Kidney capillary endothelial cell (primary cell): Measurements from ENCODE around the gene EGFL7.

ENCODE experiments used
- DNase-seq: peaks from one replicate; pipeline ENCODE4 v3.0.0-alpha.2; 2018; ENCODE audit warnings: low spot score

Gene EGFL7

DNA sequence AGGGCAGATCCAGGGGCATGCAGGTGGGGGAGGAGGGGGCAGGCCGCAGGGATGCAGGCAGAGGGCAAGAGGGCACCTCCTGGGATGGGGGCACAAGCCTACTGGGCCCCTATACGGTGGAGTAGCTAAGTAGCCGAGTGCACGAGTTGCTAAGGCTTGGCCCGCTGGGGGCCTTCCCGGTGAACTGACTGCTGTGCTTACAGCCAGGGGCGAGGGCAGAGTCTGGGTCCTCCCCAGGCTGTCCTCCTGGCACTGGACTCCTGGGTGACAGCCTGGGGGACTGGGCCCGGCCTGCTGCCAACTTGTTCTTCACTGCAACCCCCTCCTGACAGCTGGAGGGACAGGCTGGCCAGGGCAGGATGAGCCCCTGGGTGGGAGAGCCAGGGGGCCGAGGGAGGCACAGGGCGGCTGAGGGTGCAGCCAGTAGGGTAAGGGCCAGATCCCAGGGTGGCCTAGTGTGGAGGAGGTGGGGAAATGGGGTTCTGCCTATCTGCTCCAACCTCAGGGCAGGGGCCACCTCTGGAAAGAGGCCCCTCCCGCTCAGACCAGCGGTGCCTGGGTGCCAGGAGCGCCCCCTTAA, 1.7 kb upstream of the EGFL7 start:
- no peak for DNase-seq

DNA sequence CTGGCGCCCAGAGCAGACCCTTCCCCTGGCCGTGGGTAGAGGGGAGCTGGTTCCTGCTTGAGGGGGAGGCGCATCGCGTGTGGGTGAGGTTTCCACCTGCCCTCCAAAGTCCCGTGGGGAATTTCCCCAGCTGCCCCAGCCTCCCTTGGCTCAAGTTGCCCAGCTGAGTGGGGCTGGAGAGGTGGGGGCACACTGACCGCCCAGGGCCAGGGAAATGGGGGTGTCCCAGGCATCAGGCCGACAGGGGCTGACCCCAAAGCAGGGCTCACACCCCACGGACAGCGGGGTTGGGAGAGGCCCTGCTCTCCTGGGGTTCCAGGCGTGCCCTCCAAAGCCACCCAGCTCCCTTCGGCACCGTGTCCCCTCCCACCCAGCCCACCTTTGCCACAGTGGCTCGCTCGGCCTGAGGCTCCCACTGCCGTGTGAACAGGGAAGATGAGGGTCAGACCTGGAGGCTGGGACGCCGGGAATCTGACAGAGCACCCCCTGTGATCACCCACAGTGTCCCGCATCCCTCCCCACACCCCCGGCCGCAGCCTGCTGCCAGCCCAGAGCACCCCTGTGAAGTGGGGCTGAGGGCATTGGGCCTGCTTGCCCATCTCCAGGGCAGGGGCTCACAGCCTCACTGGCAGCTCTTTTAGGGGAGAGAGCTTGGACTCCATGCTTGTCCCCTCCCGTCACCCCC, 933 bp upstream of the EGFL7 start:
- DNase-seq, result no peak

DNA sequence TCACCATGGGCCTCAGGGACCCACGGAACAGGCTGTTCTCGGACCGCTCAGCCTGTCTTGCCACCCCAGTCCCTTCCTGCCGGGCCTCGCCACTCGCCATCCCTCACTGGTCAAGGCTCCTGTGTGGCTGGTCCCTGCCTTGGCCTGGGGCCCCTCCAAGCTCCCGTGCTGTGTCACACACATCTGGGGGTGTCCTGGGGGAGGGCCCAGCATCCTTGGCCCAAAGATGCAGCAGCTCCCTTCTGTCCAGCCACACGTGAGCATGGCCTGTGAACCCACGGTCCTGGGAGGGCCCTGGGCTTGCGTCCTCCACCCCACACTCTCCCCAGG, 425 bp upstream of the EGFL7 start:
- no peak for DNase-seq

DNA sequence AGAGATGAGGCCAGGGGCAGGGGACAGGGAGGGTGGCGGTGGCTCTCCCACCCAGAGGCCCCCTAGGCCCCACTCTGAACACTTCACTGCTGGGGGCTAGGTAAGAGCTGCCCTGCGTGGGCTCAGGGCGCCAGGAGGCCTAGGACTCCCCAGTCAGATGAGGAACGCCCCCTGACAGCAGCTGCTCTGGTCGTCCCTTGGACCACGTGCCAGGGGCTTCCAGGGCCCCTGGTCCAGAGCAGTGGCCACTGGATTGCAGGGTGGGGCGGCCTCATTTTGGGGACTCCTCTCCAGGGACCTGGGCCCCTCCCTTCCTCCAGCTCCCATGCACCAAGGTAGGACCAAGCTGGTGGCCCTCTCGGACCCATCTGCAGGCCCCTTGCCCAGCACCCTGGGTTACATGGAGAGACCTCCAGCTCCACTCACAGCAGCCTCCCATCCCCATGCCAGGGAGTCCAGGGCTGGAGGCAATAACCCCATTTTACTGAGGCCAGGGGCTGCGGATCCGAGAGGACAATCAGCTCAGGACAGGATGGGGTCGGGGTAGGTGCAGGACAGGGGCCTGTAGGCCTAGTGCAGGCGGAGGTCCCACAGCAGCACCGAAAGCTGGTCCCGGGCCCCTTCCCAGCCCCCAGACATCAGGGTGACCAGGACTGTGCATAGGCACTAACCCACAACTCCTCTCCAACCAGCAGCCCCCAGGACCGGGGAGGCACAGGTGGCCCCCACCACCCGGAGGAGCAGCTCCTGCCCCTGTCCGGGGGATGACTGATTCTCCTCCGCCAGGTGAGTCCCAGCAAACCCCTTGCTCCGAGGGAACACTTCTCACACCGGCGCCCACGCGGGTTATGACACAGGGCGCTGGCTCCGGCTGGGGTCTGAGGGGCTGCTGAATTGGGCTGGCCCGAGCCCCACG, 1.5 kb downstream of the EGFL7 start:
- no peak for DNase-seq

DNA sequence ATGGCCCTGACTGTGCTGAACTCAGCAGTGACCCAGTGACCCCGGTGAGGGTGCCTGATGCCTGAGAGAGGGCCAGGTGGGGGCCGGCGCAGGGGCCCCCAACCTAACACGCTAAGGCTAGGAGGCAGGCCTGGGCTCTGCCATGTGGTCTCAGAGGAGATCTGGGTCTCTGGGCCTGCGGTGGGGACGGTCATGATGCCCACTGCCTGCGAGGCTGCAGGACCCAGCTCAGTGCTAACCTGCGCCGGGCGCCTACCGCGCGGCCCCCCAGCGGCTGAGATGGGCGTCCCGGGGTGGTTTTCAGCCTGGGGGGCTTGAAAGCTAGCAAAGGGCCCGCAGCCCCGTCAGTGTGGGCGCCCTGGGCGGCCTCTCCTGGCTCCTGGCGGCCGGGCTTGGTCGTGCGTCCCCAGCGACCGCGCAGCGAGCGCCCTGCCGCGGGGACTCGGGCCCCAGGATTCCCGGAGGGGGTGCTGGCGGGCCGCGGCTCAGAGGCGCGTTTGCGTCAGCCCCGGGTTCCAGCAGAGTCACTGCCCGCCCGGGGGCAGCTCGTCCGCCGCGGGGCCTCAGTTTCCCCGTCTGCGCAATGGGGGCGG, 2.5 kb downstream of the EGFL7 start:
- no peak for DNase-seq

DNA sequence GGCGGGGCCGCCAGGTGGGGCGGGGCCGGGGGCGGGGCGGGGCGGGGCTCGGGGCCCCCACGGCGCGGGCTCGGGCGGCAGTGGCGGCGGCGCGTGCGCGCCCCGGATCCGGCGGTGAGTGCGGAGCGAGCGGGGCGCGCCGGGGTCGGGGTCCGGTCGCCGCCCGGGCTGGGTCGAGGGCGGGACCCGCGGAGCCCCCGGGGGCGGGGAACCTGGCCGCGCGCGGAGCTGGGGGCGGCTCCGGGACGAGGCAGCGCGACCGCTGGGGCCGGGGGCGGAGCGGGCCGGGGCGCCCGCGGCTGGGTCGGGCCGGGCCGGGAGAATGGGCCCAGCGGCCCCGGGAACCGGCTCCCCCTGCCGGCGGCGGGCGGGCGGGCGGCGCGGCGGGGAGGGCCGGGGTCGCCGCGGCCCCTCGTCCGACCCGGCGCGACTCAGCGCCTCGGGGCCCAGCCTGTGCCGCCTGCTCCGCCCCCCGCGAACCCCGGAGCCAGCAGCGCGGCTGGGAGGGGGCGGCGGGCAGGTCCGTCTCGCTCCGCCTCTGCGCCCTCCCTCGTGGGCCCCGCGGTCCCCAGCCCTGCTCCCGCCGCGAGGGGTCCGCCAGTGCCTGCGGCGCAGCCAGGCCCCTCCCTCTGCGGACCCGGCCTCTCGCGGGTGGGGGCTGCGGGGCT, 3.1 kb downstream of the EGFL7 start:
- no peak for DNase-seq

DNA sequence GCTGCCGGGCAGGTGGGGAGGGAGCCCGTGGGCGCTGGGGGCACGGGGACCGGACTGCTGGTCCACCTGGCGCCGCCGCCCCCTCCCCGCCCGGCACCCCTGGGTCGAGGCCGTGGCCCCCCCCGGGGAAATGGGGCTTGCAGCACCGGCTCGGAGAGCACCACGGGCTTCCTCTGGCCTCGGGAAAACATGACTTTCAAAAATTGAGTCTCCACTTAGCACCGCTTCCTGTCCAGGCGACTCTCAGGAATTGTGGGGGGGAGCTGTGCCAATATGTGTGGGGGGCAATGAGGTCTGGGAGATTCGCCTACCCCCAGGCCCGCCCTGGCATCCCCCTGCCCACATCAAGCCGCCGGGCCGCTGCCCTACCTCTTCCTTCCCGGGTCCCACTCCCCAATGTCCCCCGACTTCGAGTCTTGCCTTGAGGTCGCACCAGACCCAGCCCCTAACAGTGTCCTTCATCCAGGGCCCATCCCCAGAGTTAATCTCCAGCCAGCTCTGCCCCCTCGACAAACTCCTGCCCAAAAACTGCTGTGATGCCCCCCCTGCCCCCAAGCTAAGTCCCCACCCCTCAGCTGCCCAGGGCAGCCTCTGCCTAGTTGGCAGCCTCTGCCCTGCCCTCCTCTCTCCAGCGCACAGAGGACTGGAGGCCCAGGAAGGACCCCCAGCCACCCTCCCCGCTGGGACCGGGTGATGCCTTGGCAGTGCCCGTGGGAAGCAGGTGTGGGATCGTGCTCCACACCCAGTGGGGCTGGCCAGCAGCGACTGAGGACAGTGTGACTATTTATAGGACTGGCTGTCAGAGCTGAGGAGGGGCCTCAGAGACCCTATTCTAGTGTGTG, 3.9 kb downstream of the EGFL7 start:
- no peak for DNase-seq

DNA sequence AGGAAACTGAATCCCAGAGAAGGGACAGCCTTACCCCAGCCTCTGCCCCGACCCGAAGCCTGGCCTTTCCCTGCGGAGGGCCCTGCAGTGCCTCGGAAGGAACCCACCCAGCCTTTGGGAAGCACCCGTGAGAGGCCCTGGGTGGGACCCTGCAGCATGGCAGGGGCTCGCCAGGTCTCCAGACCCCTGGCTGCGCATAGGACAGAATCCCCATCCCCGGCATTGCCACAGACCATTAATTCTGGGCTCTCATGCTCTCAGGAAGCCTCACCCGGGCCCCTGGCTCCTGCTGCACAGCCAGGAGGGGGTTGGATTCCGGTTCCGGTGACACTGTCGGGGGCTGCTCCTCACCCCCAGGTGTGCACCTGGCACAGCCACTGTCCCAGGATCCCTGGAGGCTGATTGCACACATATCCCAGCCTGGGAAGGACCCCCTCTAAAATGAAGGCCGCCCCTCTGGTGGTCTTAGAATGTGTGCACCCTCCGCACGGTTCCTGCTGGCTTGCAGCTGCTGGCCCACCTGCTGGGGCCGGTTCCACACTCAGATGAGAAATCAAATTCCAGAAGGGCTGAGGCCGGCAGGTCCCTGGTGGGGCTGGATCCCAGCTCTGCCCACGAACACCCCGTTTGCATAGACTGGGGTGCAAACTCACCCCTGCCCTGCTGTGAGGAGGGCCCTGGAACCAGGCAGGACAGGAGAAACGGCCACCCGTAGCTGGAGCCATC, 4.7 kb downstream of the EGFL7 start:
- DNase-seq, result no peak

DNA sequence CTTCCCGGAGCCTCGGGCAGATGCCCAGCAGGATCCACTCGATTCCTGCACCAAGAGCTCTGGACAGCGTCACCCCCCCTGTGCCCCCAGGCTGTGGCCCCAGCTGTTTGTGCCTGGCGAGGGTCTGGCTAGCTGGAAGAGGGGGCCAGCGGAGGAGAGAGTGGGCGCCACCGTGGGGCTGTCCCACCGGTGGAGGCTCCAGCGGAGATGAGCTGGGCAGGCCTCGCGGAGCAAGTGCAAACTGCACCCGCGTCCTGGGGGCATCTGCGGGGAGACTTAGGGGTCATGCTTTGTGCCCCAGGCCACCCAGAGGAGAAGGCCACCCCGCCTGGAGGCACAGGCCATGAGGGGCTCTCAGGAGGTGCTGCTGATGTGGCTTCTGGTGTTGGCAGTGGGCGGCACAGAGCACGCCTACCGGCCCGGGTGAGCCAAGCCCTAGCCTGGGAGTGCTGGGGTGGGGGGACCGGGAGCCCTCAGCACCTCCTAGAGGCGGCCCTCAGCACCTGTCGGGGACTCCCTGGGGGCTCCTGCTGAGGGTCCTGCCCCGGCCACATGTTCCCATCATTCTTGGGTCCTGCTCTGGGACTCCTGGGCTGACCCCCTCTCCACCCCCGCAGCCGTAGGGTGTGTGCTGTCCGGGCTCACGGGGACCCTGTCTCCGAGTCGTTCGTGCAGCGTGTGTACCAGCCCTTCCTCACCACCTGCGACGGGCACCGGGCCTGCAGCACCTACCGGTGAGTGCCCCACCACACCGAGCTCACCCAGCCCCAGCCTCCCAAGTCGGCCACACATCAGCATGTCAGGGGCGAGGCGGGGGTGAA, 5.4 kb downstream of the EGFL7 start:
- no peak for DNase-seq

DNA sequence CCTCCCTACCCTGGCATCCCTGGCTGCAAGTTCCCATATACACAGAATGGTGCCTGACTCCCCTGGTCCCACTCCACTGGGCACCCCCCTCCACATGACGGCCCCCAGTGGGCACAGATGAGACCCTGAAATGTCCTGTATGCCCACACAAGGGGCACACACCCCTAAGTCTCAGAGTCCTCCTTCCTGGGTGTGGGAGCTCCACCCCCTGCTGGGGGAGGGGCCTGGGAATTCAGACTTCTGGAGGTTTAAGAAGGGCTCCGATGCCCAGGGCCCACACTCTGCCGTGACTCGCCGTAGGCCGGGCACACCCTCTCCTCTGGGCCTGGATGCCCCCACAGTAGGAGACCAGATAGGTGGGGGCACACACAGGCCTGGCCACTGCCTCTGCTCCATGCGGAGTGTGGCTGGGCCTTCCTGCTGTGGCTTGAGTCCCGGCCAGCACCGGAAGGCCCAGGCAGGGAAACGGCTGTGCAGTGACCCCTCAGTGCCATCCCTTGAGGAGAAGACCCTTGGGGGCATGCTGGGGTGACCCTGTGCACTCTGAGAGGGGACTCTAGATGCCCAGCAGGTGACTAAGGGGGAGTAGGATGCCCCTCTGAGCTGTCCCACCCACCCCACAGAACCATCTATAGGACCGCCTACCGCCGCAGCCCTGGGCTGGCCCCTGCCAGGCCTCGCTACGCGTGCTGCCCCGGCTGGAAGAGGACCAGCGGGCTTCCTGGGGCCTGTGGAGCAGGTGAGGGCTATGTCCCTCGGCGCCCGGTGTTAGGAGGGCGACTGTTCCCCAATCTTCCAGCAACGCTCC, 6.5 kb downstream of the EGFL7 start:
- no peak for DNase-seq

DNA sequence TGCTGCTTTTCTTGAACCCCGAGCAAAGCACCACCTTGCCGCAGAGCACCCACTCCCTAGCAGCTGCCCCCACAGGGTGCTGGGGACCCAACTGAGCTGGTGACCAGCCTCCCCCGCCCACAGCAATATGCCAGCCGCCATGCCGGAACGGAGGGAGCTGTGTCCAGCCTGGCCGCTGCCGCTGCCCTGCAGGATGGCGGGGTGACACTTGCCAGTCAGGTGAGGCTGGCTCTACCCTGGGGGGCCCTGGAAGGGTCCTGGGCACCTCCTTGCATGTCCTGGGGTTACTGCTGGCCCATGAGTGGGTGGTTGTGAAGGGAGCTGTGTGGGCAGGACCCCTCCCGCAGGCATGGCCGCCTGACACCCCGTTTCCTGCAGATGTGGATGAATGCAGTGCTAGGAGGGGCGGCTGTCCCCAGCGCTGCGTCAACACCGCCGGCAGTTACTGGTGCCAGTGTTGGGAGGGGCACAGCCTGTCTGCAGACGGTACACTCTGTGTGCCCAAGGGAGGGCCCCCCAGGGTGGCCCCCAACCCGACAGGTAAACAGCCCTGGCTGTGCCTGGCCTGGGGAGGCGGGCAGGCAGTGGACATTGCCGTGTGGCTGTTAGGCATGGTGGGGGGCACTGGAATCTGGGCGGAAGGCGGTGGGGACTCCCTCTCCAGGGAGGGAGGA, 7.2 kb downstream of the EGFL7 start:
- no peak for DNase-seq

DNA sequence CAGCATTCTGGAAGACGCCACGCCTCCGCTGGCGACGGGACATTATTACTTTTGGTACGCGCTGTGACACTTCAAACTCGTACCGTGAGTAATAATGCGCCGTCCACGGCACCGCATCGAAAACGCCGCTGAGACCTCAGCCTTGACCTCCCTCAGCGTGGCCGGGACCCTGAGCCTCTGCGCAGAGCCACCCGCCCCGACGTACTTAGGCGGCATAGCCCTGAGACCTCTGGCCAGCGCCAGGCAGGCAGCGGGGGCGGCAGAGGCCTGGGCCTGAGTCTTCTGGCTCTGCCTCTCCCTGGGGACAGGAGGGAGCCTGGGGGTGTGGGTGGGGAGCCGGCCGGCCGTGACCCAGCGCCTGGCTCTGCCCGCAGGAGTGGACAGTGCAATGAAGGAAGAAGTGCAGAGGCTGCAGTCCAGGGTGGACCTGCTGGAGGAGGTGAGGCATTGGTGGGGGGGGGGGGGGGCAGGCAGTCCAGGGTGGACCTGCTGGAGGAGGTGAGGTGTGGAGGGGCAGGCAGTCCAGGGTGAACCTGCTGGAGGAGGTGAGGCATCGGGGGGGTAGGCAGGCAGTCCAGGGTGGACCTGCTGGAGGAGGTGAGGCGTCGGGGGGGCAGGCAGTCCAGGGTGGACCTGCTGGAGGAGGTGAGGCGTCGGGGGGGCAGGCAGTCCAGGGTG, 8.0 kb downstream of the EGFL7 start:
- DNase-seq, result no peak

DNA sequence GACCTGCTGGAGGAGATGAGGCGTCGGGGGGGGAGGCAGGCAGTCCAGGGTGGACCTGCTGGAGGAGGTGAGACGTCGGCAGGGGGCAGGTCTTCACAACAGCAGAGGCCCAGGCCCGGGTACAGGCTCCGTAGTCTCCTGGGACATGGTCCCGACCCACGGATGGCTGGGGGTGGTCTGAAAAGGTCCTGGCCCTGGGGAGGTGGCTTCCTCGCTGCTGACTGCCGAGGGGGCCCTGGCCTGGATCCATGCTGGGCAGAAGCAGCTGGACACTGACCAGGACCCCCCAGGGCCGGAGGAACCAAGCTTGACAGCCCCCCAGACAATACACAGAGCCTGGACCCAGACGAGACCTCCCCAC, 8.5 kb downstream of the EGFL7 start:
- DNase-seq, result no peak

DNA sequence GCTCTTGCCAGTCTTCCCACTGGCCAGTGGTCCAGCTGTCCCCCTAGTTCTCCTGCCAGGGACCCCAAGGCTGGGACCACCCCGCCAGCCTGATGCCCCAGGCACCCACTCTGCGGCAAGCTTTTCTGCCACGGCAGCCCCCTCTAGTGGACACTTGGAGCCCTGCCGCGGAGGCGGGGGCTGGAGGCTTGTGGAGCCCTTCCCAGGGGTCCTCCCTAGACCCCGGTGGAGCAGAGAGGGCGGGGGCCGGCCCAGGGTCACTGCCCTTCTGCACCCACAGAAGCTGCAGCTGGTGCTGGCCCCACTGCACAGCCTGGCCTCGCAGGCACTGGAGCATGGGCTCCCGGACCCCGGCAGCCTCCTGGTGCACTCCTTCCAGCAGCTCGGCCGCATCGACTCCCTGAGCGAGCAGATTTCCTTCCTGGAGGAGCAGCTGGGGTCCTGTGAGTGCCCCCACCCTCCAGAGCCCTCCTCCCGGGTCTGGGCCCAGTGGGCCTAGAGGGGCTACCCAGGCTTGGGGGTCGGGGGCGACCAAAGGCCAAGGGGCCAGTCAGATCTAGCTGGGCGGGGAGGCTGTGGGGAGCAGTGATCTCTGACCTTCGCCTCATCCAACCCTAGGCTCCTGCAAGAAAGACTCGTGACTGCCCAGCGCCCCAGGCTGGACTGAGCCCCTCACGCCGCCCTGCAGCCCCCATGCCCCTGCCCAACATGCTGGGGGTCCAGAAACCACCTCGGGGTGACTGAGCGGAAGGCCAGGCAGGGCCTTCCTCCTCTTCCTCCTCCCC, 9.1 kb downstream of the EGFL7 start:
- no peak for DNase-seq

DNA sequence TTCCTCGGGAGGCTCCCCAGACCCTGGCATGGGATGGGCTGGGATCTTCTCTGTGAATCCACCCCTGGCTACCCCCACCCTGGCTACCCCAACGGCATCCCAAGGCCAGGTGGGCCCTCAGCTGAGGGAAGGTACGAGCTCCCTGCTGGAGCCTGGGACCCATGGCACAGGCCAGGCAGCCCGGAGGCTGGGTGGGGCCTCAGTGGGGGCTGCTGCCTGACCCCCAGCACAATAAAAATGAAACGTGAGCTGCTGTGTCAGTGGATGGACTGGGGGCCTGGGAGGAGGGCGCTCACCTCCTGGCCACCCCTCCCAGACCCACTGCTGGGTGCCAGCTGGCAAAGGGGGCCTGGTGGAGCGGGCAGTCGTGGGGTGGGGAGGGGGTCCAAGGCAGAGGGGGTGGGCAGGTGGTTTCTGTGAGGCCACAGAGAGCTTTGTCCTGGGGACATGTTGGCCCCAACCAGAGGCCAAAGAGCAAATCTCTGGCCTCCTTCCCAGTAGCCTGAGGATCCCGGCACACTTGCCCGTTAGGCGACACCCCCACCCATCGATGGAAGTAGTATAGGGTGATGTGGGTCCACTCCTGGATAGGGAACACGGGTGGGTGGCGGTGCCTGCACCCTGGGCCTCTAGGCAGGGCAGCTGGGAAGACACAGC, 9.8 kb downstream of the EGFL7 start:
- DNase-seq, result no peak
